ENCODE results near the gene PLCH2.

DNA sequence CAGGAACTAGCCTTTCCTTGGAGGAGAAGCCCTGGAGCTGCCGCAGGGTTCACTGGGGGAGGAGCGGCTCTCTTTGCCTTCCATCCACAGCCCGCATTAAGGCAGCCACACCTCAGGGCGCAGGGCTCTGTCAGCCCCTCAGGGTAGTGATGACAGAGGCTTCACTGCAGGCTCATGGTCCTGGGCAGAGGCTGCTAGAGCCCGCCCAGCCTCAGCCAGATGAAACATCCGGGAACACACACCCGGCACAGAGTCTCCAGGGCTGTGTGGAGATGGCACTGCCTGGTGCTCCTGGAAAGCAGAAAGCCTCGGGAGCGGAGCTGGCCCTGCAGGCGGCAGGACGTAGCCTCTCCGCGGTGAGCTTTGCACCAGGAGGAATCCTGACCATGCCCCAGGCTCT is 34.3 kb upstream of the PLCH2 start:
- TF ChIP-seq POLR2A (IDR thresholded peaks at IDR 0.05) (no peak), POLR2AphosphoS5 (IDR thresholded peaks at IDR 0.05; ENCODE audit: insufficient read depth in 1 of 2, low read depth in 1 of 2) (no peak)
- TF ChIP-seq, protein P1, sequence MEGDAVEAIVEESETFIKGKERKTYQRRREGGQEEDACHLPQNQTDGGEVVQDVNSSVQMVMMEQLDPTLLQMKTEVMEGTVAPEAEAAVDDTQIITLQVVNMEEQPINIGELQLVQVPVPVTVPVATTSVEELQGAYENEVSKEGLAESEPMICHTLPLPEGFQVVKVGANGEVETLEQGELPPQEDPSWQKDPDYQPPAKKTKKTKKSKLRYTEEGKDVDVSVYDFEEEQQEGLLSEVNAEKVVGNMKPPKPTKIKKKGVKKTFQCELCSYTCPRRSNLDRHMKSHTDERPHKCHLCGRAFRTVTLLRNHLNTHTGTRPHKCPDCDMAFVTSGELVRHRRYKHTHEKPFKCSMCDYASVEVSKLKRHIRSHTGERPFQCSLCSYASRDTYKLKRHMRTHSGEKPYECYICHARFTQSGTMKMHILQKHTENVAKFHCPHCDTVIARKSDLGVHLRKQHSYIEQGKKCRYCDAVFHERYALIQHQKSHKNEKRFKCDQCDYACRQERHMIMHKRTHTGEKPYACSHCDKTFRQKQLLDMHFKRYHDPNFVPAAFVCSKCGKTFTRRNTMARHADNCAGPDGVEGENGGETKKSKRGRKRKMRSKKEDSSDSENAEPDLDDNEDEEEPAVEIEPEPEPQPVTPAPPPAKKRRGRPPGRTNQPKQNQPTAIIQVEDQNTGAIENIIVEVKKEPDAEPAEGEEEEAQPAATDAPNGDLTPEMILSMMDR (IDR thresholded peaks at IDR 0.05) = no peak
